Measurements from ENCODE around the gene MYL5.
A peak's percentile ranks its signal among the peaks of the same experiment; 100 is the strongest.
"Not testable (repeated sequence)": the region's sequence is repeated elsewhere in the genome, so short reads cannot be mapped to it uniquely, and the experiment has no call there.

The MYL5 gene

GRCh38 chr4:718460-718859 lies 44.1 kb downstream of the MYL5 start:
- DNase-seq (ENCODE audit: low read depth), result no peak
- no peak overlapping the region for H3K4me3 ChIP-seq (ENCODE audit: low read depth, low read length)

GRCh38 chr4:720111-720860 lies 45.9 kb downstream of the MYL5 start:
- DNase-seq (ENCODE audit: low read depth), result no peak
- H3K4me3 ChIP-seq (ENCODE audit: low read depth, low read length), result no peak overlapping the region

- no peak for DNase-seq (ENCODE audit: low read depth)
- no peak overlapping the region for H3K4me3 ChIP-seq (ENCODE audit: low read depth, low read length)
Measured at GRCh38 chr4:721261-722168, 47.2 kb downstream of the MYL5 start.

GRCh38 chr4:722169-722725 lies 47.9 kb downstream of the MYL5 start:
- no peak overlapping the region for H3K4me3 ChIP-seq (ENCODE audit: low read depth, low read length)
- no peak for DNase-seq (ENCODE audit: low read depth)

GRCh38 chr4:722851-723360 lies 48.6 kb downstream of the MYL5 start:
- DNase-seq (ENCODE audit: low read depth), result no peak
- H3K4me3 ChIP-seq (ENCODE audit: low read depth, low read length), result no peak overlapping the region

GRCh38 chr4:723751-724530 lies 49.6 kb downstream of the MYL5 start:
- peak; percentile 52 for DNase-seq (ENCODE audit: low read depth)

GRCh38 chr4:725391-726234 lies 51.3 kb downstream of the MYL5 start:
- no peak overlapping the region for H3K4me3 ChIP-seq (ENCODE audit: low read depth, low read length)
- DNase-seq (ENCODE audit: low read depth), result no peak

More at GRCh38 chr4:723751-724530, 49.6 kb downstream of the MYL5 start:
- no peak overlapping the region for H3K4me3 ChIP-seq (ENCODE audit: low read depth, low read length)

GRCh38 chr4:726235-726787 lies 52.0 kb downstream of the MYL5 start:
- DNase-seq (ENCODE audit: low read depth), result no peak
- no peak overlapping the region for H3K4me3 ChIP-seq (ENCODE audit: low read depth, low read length)

- H3K4me3 ChIP-seq (ENCODE audit: low read depth, low read length), result no peak overlapping the region
- no peak for DNase-seq (ENCODE audit: low read depth)
Measured at GRCh38 chr4:726838-727237, 52.5 kb downstream of the MYL5 start.

- no peak overlapping the region for H3K4me3 ChIP-seq (ENCODE audit: low read depth, low read length)
- DNase-seq (ENCODE audit: low read depth), result no peak
Measured at GRCh38 chr4:727576-727975, 53.2 kb downstream of the MYL5 start.

- DNase-seq (ENCODE audit: low read depth), result no peak
- H3K4me3 ChIP-seq (ENCODE audit: low read depth, low read length), result no peak overlapping the region
Measured at GRCh38 chr4:729336-730315, 55.3 kb downstream of the MYL5 start.

GRCh38 chr4:730511-730910 lies 56.2 kb downstream of the MYL5 start:
- no peak overlapping the region for H3K4me3 ChIP-seq (ENCODE audit: low read depth, low read length)
- no peak for DNase-seq (ENCODE audit: low read depth)

- DNase-seq (ENCODE audit: low read depth); H3K4me3 ChIP-seq (ENCODE audit: low read depth, low read length): not testable (repeated sequence)
Measured at GRCh38 chr4:730946-731904, 56.9 kb downstream of the MYL5 start.

Measured in skeletal muscle cell (primary cell).